Gastrocnemius medialis (tissue), 4 donors: Measurements from ENCODE around the gene EIF3M.

Experiments used
- POLR2A ChIP-seq, 2 donors: fragments of 450-650 bp; IDR thresholded peaks; one replicate each; pipeline ENCODE4 v1.6.1; 2017; ENCODE audit warnings: antibody characterized with exemption in 2 of 2, mild to moderate bottlenecking in 2 of 2, moderate library complexity in 2 of 2
- TF ChIP-seq, protein P1 (sequence below), 5 experiments: fragments of 450-650 bp in 3 of 5; fragments of 200-600 bp in 2 of 5; sonication (generic) in 2 of 5; IDR thresholded peaks in 4 of 5; conservative IDR thresholded peaks in 1 of 5; 1 replicate in 4 of 5; 2 replicates in 1 of 5; pipeline ENCODE4 v1.5.1; 2016 to 2019; ENCODE audit warnings: antibody characterized with exemption in 5 of 5, mild to moderate bottlenecking in 3 of 5, moderate library complexity in 3 of 5

DNA sequence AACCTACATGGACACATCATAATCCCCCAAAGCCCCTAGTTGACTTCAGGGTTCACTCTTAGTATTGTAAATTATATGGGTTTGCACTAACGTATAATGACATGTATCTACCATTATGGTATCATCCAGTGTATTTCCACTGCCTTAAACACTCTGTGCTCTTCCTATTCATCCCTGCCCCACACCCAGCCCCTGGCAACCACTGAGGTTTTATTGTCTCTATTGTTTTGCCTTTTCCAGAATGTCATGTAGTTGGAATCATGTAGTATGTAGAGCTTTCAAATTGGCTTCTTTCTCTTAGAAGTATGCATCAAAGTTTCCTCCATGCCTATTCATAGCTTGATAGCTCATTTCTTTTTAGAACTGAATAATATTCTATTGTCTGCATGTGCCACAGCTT lies 16.5 kb upstream of the EIF3M start:
- TF ChIP-seq, protein P1, sequence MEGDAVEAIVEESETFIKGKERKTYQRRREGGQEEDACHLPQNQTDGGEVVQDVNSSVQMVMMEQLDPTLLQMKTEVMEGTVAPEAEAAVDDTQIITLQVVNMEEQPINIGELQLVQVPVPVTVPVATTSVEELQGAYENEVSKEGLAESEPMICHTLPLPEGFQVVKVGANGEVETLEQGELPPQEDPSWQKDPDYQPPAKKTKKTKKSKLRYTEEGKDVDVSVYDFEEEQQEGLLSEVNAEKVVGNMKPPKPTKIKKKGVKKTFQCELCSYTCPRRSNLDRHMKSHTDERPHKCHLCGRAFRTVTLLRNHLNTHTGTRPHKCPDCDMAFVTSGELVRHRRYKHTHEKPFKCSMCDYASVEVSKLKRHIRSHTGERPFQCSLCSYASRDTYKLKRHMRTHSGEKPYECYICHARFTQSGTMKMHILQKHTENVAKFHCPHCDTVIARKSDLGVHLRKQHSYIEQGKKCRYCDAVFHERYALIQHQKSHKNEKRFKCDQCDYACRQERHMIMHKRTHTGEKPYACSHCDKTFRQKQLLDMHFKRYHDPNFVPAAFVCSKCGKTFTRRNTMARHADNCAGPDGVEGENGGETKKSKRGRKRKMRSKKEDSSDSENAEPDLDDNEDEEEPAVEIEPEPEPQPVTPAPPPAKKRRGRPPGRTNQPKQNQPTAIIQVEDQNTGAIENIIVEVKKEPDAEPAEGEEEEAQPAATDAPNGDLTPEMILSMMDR (IDR thresholded peaks at IDR 0.05 in 4 of 5, conservative IDR thresholded peaks at IDR 0.05 in 1 of 5): no peak
- no peak for TF ChIP-seq POLR2A (IDR thresholded peaks at IDR 0.05)
